K562 (cell line): ENCODE measurements around the gene WDR76. TPM values are rescaled to one million over a fixed set of nuclear protein-coding genes. Genes with fewer than 3 reads are reported as not detected.

Experiments used
- ATAC-seq: fragments of 200-7000 bp; cut with Tn5 transposase; 3 replicates; pipeline ENCODE4 v1.9.1; 2020; ENCODE audit warnings: moderate library complexity
- BruUV-seq: library from RNA; stranded (reverse); fragments of 400-500 nt; replicated peaks from 2 replicates; lab custom pipeline; 2021; lab: Mats Ljungman, UMichigan
- CTCF ChIA-PET: fragments of 300-600 bp; formaldehyde crosslinking; extraction: SDS; loops from one replicate; lab custom pipeline; 2021; ENCODE audit warnings: low intra/inter-chr PET ratio; lab: Yijun Ruan, JAX
- POLR2A ChIA-PET: fragments of 300-600, 350-650 bp; sonication (Branson Sonifier 250); formaldehyde crosslinking; extraction: SDS; loops from one replicate; lab custom pipeline; 2021; ENCODE audit warnings: antibody characterized with exemption, inconsistent platforms; lab: Yijun Ruan, JAX
- DNase-seq, 4 experiments: peaks; one replicate each; pipeline versions ENCODE4 v3.0.0 to v3.0.0-alpha.2; 2011 to 2018; ENCODE audit warnings: low spot score in 3 of 4, mixed read lengths in 3 of 4; ENCODE audit errors: extremely low read depth in 1 of 4
- FAIRE-seq: peaks from 2 replicates; lab custom pipeline; 2011; peaks lifted over from hg19 to GRCh38; lab: Jason Lieb, UNC
- H2AFZ ChIP-seq: 2 replicates; pipeline ENCODE4 v1.6.0; 2011; ENCODE audit warnings: low read depth, low read length, control low read depth, inconsistent platforms
- H3K27ac ChIP-seq: fragments of 200-600 bp; 3 replicates; pipeline ENCODE4 v1.8.0; 2011; ENCODE audit warnings: low read depth, mild to moderate bottlenecking, control low read depth, inconsistent platforms, low read length, moderate library complexity, mixed read lengths; ENCODE audit errors: extremely low read depth
- H3K27me3 ChIP-seq, 2 experiments: fragments of 300-600 bp in 1 of 2; 2 replicates in 1 of 2; 3 replicates in 1 of 2; pipeline versions ENCODE4 v1.6.0 to v1.8.0; 2011; ENCODE audit warnings: inconsistent platforms in 2 of 2, low read length in 2 of 2, mild to moderate bottlenecking in 1 of 2, mixed read lengths in 1 of 2, moderate library complexity in 1 of 2; ENCODE audit not compliant: control insufficient read depth in 2 of 2, insufficient read depth in 2 of 2
- H3K36me3 ChIP-seq: fragments of 300-600 bp; 3 replicates; pipeline ENCODE4 v1.8.0; 2011; ENCODE audit warnings: mild to moderate bottlenecking, low read length, inconsistent platforms; ENCODE audit not compliant: control insufficient read depth, insufficient read depth
- H3K4me1 ChIP-seq, 2 experiments: fragments of 200-600 bp in 1 of 2; replicated peaks in 1 of 2; 2 replicates in 1 of 2; 3 replicates in 1 of 2; pipeline versions ENCODE4 v1.5.1 to v1.8.0; 2011; ENCODE audit warnings: inconsistent platforms in 2 of 2, low read length in 2 of 2, mild to moderate bottlenecking in 1 of 2, mixed read lengths in 1 of 2, moderate library complexity in 1 of 2; ENCODE audit not compliant: control insufficient read depth in 2 of 2, insufficient read depth in 2 of 2
- H3K4me2 ChIP-seq: 2 replicates; pipeline ENCODE4 v1.6.1; 2011; ENCODE audit warnings: low read length, control low read depth, inconsistent platforms, mixed read lengths; ENCODE audit not compliant: insufficient read depth
- H3K4me3 ChIP-seq: fragments of 200-600 bp; sonication (generic), shearing (Covaris generic); 2 replicates; pipeline ENCODE4 v1.5.1; 2016; ENCODE audit warnings: control low read depth, inconsistent platforms
- H3K79me2 ChIP-seq: fragments of 200-600 bp; 3 replicates; pipeline ENCODE4 v1.8.0; 2011; ENCODE audit warnings: low read length, inconsistent platforms; ENCODE audit not compliant: control insufficient read depth, insufficient read depth
- H3K9ac ChIP-seq, 2 experiments: 2 replicates each; pipeline versions ENCODE4 v1.6.0 to v1.6.1; 2011; ENCODE audit warnings: low read depth in 2 of 2, low read length in 2 of 2, control low read depth in 1 of 2, inconsistent platforms in 1 of 2, mild to moderate bottlenecking in 1 of 2, mixed read lengths in 1 of 2; ENCODE audit not compliant: insufficient read depth in 1 of 2
- H3K9me1 ChIP-seq: one replicate; pipeline ENCODE4 v1.6.0; 2011; ENCODE audit warnings: inconsistent platforms, mild to moderate bottlenecking, low read length, moderate library complexity; ENCODE audit not compliant: control insufficient read depth, insufficient read depth
- H3K9me3 ChIP-seq: replicated peaks from 2 replicates; pipeline ENCODE4 v1.5.1; 2011; ENCODE audit warnings: low read depth, low read length, inconsistent platforms; ENCODE audit not compliant: control insufficient read depth, insufficient read depth
- H4K20me1 ChIP-seq: replicated peaks from 2 replicates; pipeline ENCODE4 v1.6.1; 2011; ENCODE audit warnings: low read length, inconsistent platforms, mixed read lengths; ENCODE audit not compliant: control insufficient read depth, insufficient read depth
- ATF3 ChIP-seq, 2 experiments: fragments of 450-650 bp in 1 of 2; sonication (generic) in 1 of 2; formaldehyde crosslinking in 1 of 2; IDR thresholded peaks in 1 of 2; conservative IDR thresholded peaks in 1 of 2; 2 replicates each; pipeline versions ENCODE4 v1.6.1 to v1.8.1; 2016 to 2023; ENCODE audit warnings: mild to moderate bottlenecking in 2 of 2, moderate library complexity in 2 of 2, inconsistent platforms in 1 of 2, missing genetic modification reagents in 1 of 2
- FIP1L1 ChIP-seq: fragments of 200-400 bp; formaldehyde crosslinking; IDR thresholded peaks from 2 replicates; pipeline ENCODE4 v1.6.1; 2018; ENCODE audit warnings: mild to moderate bottlenecking, low read depth, low read length; ENCODE audit not compliant: poor library complexity, severe bottlenecking
- FOSL1 ChIP-seq: fragments of 200-800 bp; sonication (Bioruptor generic); conservative IDR thresholded peaks from 2 replicates; pipeline ENCODE4 v1.6.1; 2016; ENCODE audit warnings: missing genetic modification characterization, missing compliant biosample characterization
- JUND ChIP-seq, 2 experiments: IDR thresholded peaks; 2 replicates in 1 of 2; 3 replicates in 1 of 2; pipeline ENCODE4 v1.6.1; 2011; ENCODE audit warnings: borderline replicate concordance in 2 of 2, low read depth in 2 of 2, low read length in 2 of 2, improper control_type of control experiment in 1 of 2, missing biosample characterization in 1 of 2, missing genetic modification characterization in 1 of 2, missing genetic modification reagents in 1 of 2
- RFX7 ChIP-seq: fragments of 250-450 bp; sonication (Bioruptor Pico); IDR thresholded peaks from 2 replicates; pipeline ENCODE4 v1.5.1; 2021; ENCODE audit warnings: mild to moderate bottlenecking
- WGBS: fragments of 100-300 bp; shearing (Covaris generic); methylation state at CpG from one replicate; pipeline ENCODE4 v1.1.6; 2016; ENCODE audit warnings: low coverage, mixed read lengths; ENCODE audit not compliant: insufficient coverage; ENCODE audit errors: missing lambda C conversion rate; 5-methylcytosine and 5-hydroxymethylcytosine counted together
- in situ Hi-C: fragments of 300-500 bp; cut with MboI; formaldehyde crosslinking; loops from 4 replicates; pipeline ENCODE4 v1.15.0; 2018; ENCODE audit warnings: inconsistent platforms, mixed read lengths
- intact Hi-C: fragments of 100-400 bp; cut with micrococcal nuclease; formaldehyde crosslinking; loops from 2 replicates; pipeline ENCODE4 v1.14.2; 2022
- polyA plus RNA-seq, 8 experiments: library from polyadenylated mRNA; depleted of rRNA in 4 of 8; stranded (reverse) in 5 of 8; unstranded in 3 of 8; fragments of >200 nt; fragmentation: Nextera tagmentation in 2 of 8; fragmentation: Illumina TruSeq in 1 of 8; extraction: Ambion mirVana in 2 of 8; extraction: Trizol in 1 of 8; gene quantifications; 2 replicates each; pipeline versions ENCODE4 v1.2.1 to v1.2.3, GENCODE V29; 2011 to 2014; ENCODE audit warnings: inconsistent platforms in 1 of 8, missing spikeins in 1 of 8
- total RNA-seq, 7 experiments: library from RNA; depleted of rRNA in 6 of 7; stranded (reverse); fragments of >200 nt in 6 of 7; fragmentation: Illumina TruSeq in 2 of 7; extraction: Trizol in 2 of 7; gene quantifications; 2 replicates each; pipeline versions ENCODE4 v1.2.1 to v1.2.3, GENCODE V29; 2011 to 2021; ENCODE audit warnings: low replicate concordance in 1 of 7

Gene WDR76
- total and polyA plus RNA-seq, 9 of the 15 experiments (the other 6 are each of a cell fraction or from before 2014, with no cell fraction given) = 9.8 to 69.5 (median 44.4) TPM

- intact Hi-C loops = no loop called here
- Histone ChIP-seq H3K27ac (no peak overlapping the region; the same call in 2 of the 3 replicates), H3K4me1 (no peaks in the 10 kb centered on the region), H3K9me3 (no peaks in the 10 kb centered on the region), H3K27me3 (peaks cover 36 to 37% of the 10 kb centered on the region in 2 experiments), H3K79me2 (no peaks in the 10 kb centered on the region), H3K4me3 (no peak overlapping the region), H2AFZ (no peak overlapping the region), H3K9me1 (no peaks in the 10 kb centered on the region), H3K36me3 (no peaks in the 10 kb centered on the region), H3K9ac (no peak overlapping the region), H4K20me1 (no peaks in the 10 kb centered on the region), H3K4me2 (no peak overlapping the region)
- DNase-seq = peak in 1 of 4 experiments; percentile 14
- WGBS = 0% methylated on average over 1 of the region's 1 CpG
- CTCF ChIA-PET = no interaction called here
- no peak for FAIRE-seq
- POLR2A ChIA-PET = interaction anchor here (0.8 kb wide), 1 partner anchor 16 kb away, joined by 4 read pairs; no protein-coding TSS in a partner anchor
- peak; percentile 90 for TF ChIP-seq FOSL1 (tag)
- TF ChIP-seq RFX7 = no peak
- peak; percentile 47; the same call in 1 of the 2 replicates for TF ChIP-seq JUND (IDR thresholded peaks at IDR 0.05; ENCODE audit: borderline replicate concordance, low read depth, low read length)
- no peak for TF ChIP-seq JUND (tag; IDR thresholded peaks at IDR 0.05; ENCODE audit: borderline replicate concordance, low read depth, low read length)
- peak; percentile 53 for TF ChIP-seq ATF3 (IDR thresholded peaks at IDR 0.05)
- TF ChIP-seq ATF3 (CRISPR knock-in tag; conservative IDR thresholded peaks at IDR 0.05) = no peak
- TF ChIP-seq FIP1L1 = no peak
- no peak for ATAC-seq
- in situ Hi-C loops = no loop called here
- no TSS peak for BruUV-seq
These were observed 86.4 kb downstream of the WDR76 start for GRCh38 chr15:43913026-43913780.
